Adipose tissue (tissue), 3 donors: ENCODE results near the gene LENG1. TPM values are rescaled to one million over a fixed set of nuclear protein-coding genes. Genes with fewer than 3 reads are reported as not detected.

Source experiments
- H3K27ac ChIP-seq: one replicate; pipeline ENCODE4 v1.5.1; 2013; ENCODE audit warnings: low read depth, low read length
- WGBS, 3 donors: extraction: QIAGEN DNeasy Blood & Tissue Kit; methylation state at CpG; one replicate each; pipeline ENCODE4 v1.1.7; 2013; 5-methylcytosine and 5-hydroxymethylcytosine counted together
- polyA plus RNA-seq, 3 donors: library from polyadenylated mRNA; stranded (reverse); fragments of 200-250 nt; gene quantifications; one replicate each; pipeline ENCODE4 v1.2.3, GENCODE V29; 2013
- donor health status: healthy with polysubstance abuse.
- donor health status: Bipolar disorder and iron deficiency.
- donor health status: healthy.

Gene LENG1
- polyA plus RNA-seq, 3 donors = 5.1 to 7.2 (median 6.2) TPM

GRCh38 chr19:54152878-54153524 is 6.5 kb downstream of the LENG1 start:
- WGBS, 3 donors = 85 to 90% (median 85%) methylated on average over 24 to 25 of the region's 25 CpGs
- no peak overlapping the region for H3K27ac ChIP-seq

- no peak overlapping the region for H3K27ac ChIP-seq
- 94 to 97% (median 95%) methylated on average over 11 to 12 of the region's 12 CpGs for WGBS, 3 donors
Observed at GRCh38 chr19:54152267-54152666, 7.3 kb downstream of the LENG1 start.

GRCh38 chr19:54151362-54152035 is 8.0 kb downstream of the LENG1 start:
- no peak overlapping the region for H3K27ac ChIP-seq
- 84 to 87% (median 85%) methylated on average over 23 of the region's 23 CpGs for WGBS, 3 donors

DNA sequence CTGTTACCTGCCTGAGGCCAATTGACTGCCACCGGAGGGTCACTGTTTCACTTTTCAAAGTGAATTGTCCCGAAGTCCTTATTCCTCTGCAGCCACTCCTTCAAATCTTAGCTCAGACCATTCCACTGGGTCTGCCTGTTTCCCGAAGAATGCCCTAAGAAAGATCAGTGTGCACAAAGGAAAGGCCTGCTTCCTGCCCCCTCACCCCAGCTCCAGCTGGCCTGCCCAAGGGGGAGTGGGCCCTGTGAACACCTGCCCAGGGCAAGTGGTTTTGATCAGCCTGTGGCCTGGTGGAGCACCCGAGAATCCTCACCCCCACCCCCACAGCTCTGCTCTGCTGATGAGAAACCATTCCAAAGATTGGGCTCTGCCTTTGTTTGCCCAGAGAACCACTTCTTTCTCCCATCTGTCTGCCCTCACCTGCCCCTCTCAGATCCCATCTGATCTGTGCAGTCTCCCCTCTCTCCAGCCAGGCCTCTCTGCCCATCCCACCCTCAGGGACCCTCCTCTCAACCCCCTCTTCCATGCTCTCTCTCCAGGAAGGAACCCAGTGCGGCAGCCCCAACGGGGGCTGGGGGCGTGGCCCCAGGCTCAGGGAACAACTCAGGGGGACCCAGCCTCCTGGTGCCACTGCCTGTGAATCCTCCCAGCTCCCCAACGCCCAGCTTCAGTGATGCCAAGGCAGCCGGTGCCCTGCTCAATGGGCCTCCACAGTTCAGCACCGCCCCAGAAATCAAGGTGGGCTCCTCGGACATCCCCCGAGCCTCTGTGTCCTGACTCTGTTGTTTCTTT is 10.3 kb downstream of the LENG1 start:
- no peak overlapping the region for H3K27ac ChIP-seq
- 75 to 83% (median 82%) methylated on average over 12 of the region's 12 CpGs for WGBS, 3 donors

DNA sequence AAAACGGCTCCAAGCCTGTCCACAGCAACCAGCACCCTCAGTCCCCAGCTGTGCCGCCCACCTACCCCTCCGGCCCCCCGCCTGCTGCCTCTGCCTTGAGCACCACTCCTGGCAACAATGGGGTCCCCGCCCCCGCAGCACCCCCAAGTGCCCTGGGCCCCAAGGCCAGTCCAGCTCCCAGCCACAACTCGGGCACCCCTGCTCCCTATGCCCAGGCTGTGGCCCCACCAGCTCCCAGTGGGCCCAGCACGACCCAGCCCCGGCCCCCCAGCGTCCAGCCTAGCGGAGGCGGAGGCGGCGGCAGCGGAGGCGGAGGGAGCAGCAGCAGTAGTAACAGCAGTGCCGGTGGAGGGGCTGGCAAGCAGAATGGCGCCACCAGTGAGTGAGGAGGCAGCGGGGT is 11.4 kb downstream of the LENG1 start:
- no peak overlapping the region for H3K27ac ChIP-seq
- 80 to 87% (median 84%) methylated on average over 8 to 19 of the region's 19 CpGs for WGBS, 3 donors

DNA sequence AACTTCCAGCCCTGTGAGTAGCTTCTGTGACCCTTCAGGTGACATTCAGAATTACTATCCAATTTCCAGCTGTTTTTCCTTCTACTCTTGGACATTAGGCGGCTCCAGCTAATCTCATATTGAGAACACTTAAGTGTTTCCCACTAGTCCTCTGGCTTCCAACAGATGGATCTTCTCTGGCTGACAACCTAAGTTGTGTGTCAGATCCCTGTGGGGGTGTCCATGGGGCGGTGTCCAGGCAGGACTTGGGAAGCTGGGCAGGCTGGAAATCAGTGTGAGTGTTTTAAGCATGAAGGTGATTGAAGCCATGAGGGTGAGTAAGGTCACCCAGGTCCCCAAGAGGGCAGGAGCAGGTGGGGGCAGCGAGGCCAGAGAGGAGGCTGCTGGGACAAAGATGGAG is 11.8 kb downstream of the LENG1 start:
- no peak overlapping the region for H3K27ac ChIP-seq
- 68 to 91% (median 74%) methylated on average over 3 of the region's 3 CpGs for WGBS, 3 donors

GRCh38 chr19:54145541-54146158 is 13.9 kb downstream of the LENG1 start:
- WGBS, 3 donors = 90 to 93% (median 92%) methylated on average over 27 to 28 of the region's 28 CpGs
- H3K27ac ChIP-seq = no peak overlapping the region

DNA sequence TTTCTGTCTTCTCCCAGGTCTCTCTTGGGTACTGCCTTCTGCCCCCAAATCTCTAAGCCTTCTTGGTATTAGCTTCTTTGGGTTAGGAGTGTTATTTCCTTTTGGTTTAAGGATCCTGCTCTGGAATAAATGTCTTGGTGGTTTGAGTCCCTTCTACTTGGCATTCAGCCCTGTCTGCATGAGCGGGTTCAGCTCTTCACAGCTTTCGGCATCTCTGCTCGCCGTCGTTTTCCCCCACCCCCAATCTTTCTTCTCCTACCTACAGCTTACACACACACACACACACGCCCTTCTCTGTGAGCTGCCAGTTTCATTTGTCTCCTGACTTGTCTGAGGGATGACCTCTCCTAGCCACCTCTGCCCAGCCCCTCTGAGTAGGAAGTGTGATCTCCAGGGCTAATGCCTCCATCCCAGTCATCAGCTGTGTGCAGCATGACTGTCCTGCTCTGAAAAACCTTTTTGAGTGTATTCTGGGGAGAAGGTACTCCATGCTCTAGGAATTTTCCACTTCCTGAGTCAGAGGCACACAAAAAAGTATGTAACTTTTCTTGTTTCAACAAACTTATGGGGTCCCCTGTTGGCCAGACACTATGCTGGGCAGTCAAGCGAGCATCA is 17.2 kb downstream of the LENG1 start:
- H3K27ac ChIP-seq = no peak overlapping the region
- WGBS, 3 donors = 77 to 87% (median 85%) methylated on average over 7 of the region's 7 CpGs

DNA sequence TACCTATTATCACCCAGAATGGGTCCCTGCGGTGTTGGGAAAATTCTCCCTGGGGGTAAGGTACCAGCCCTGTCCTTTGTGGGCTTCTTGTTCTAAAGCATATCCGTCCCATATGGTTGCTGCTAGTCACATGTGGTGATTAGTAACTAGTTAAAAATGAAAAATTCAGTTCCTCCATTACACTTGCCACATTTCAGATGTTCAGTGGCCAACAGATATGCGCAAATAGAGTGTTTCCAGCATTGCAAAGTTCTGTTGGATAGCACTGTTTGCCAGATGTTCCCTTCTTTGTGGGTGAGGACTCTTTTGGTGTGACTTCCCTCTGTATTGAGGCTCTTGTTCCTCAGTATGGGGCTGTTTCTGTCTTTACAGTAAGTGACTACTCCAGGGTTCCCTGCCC is 18.2 kb downstream of the LENG1 start:
- 78 to 90% (median 87%) methylated on average over 3 of the region's 3 CpGs for WGBS, 3 donors
- no peak overlapping the region for H3K27ac ChIP-seq

GRCh38 chr19:54138489-54139256 is 20.8 kb downstream of the LENG1 start:
- H3K27ac ChIP-seq = no peak overlapping the region
- WGBS, 3 donors = 24 to 32% (median 24%) methylated on average over 25 to 31 of the region's 31 CpGs

- WGBS, 3 donors = 1% methylated on average over 80 to 103 of the region's 103 CpGs
- H3K27ac ChIP-seq = peak within 1 kb of the TSS; percentile 40
Observed at GRCh38 chr19:54137699-54138488, 21.6 kb downstream of the LENG1 start, which contains the start of gene CNOT3. CNOT3 (plus strand) TSS chr19:54137762; CDS start chr19:54142979, 5,217 bp downstream.

DNA sequence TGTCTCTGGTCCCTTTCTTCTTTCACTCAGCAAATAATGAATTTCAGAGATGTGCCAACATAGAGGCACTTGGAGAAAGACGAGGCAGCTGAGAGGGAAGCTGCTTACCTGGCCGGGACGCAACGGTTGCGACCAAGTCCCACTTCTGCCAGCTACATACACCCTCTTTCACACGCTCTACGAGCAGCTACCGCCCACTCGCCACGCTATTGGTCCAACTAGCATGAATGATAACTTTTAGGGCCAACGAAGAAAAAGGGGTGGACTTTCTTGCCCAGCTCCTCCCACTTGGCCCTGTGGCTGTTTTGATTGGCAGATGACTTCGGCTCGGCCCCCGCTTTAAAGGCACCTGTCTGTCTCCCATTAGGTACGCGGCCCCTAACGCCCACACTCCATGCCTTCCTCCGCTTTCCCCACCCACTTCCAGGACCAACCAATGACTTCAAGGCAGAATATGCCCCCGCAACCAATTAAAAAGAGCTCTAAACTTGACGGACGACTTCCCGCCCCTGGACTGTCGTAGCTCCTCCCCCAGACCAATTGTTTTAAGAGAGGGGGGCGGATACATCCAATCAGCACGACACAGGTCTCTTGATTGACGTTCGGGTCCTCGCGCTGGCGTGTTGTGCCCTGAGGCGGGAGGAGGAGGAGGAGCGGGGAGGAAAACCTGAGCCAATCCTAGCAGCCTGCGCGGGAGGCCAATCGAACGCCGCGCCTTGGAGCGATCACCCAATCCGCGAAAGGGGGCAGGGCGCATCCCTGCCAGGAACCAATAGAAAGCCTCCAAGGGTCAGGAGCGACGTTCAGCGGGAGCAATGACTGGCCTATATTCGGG is 22.4 kb downstream of the LENG1 start:
- no peak overlapping the region for H3K27ac ChIP-seq
- WGBS, 3 donors = 0 to 1% (median 0%) methylated on average over 45 to 46 of the region's 46 CpGs

DNA sequence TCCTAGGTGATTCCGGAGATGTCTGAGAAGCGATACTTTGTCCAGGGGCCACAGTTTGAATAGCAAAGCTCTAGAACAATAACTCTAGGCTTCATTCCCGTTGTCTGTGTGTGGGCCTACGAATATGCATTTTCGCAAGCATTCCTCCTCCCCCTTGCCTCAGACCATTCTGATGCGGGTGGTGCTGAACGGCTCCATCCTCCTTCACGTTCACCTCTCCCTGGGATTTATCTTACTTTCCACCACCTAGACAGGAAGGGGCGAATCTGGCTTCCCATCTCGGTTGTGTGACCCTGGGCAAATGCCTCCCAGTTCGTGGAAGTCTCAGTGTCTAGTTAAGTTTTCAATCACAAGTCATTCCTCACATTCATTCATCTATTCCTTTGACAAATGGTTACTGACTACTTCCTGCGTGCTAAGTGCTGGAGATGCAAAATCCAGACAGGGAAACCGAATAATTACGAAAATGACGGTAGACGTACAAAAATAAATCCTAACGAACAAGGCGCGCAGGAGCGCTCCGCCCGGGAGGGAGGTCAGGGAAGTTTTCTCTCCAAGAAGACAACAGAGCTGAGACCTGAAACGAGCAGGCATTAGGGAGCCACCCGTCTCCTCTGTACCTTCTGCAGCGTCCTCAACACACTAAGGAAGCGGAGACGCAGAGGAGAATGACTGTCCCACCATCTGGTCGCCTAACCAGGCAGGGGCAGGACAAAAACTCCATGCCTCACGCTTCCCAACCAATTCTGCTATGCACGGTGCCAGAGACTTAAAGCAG is 23.2 kb downstream of the LENG1 start:
- H3K27ac ChIP-seq = no peak overlapping the region

GRCh38 chr19:54133957-54134590 is 25.4 kb downstream of the LENG1 start:
- 61 to 73% (median 68%) methylated on average over 2 of the region's 2 CpGs for WGBS, 3 donors
- H3K27ac ChIP-seq = no peak overlapping the region

More for the DNA sequence above, 23.2 kb downstream of the LENG1 start:
- 2 to 5% (median 5%) methylated on average over 30 of the region's 30 CpGs for WGBS, 3 donors

DNA sequence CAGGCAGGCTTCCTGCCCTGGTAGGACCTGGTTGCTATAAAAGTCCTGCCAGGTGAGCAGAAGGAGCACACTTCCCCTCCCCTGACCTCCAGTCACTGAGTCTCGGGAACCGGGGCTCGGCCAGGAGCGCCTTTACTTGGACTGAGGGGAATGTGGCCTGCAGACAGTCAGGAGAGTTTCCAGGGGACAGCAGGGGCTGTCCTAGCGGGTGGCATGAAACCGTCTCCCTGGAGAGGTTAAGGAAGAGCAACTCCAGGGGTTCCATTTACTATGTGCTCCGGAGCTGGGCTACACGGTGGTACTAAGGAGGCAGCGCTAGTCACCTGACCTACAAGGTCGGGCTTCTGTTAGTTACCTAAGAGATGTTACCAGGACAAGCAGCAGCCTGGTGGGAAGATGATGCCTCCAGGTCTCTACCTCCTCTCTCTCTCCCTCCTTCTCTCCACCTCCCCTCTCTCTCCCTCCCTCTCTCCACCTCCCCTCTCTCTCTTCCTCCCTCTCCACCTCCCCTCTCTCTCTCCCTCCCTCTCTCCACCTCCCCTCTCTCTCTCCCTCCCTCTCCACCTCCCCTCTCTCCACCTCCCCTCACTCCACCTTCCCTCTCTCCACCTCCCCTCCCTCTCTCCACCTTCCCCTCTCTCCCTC is 26.1 kb downstream of the LENG1 start:
- 79 to 83% (median 82%) methylated on average over 10 of the region's 10 CpGs for WGBS, 3 donors
- H3K27ac ChIP-seq = no peak overlapping the region
